ENCODE measurements around the gene PPP1R15A.

The PPP1R15A gene

GRCh38 chr19:48872182-48872883, at the start of gene PPP1R15A:
Gene PPP1R15A, plus strand, starts transcription at chr19:48872421. Its CDS starts 813 bp downstream, at chr19:48873234.
- TF ChIP-seq CTCF (IDR thresholded peaks at IDR 0.05), result no peak

- TF ChIP-seq CTCF (IDR thresholded peaks at IDR 0.05), result no peak
Observed at GRCh38 chr19:48822514-48822913, 49.7 kb upstream of the PPP1R15A start.

GRCh38 chr19:48826606-48827020, 45.6 kb upstream of the PPP1R15A start:
- peak; percentile 21; the same call in 1 of the 2 replicates for TF ChIP-seq CTCF (IDR thresholded peaks at IDR 0.05)

- TF ChIP-seq CTCF (IDR thresholded peaks at IDR 0.05), result no peak
Observed at GRCh38 chr19:48830088-48830487, 42.1 kb upstream of the PPP1R15A start.

GRCh38 chr19:48830965-48831364, 41.3 kb upstream of the PPP1R15A start:
- no peak for TF ChIP-seq CTCF (IDR thresholded peaks at IDR 0.05)

- TF ChIP-seq CTCF (IDR thresholded peaks at IDR 0.05), result no peak
Observed at GRCh38 chr19:48833049-48833448, 39.2 kb upstream of the PPP1R15A start.

- TF ChIP-seq CTCF (IDR thresholded peaks at IDR 0.05), result no peak
Observed at GRCh38 chr19:48833977-48834376, 38.2 kb upstream of the PPP1R15A start.

- peak; percentile 60 for TF ChIP-seq CTCF (IDR thresholded peaks at IDR 0.05)
Observed at GRCh38 chr19:48835734-48836088, 36.5 kb upstream of the PPP1R15A start.
